ENCODE measurements around the gene ACAD9. TPM values are rescaled to one million over a fixed set of nuclear protein-coding genes. Genes with fewer than 3 reads are reported as not detected.

ACAD9 gene
- total and polyA plus RNA-seq, 9 of the 15 experiments (the other 6 are each of a cell fraction or from before 2014, with no cell fraction given), result 10.2 to 32.6 (median 22.8) TPM

DNA sequence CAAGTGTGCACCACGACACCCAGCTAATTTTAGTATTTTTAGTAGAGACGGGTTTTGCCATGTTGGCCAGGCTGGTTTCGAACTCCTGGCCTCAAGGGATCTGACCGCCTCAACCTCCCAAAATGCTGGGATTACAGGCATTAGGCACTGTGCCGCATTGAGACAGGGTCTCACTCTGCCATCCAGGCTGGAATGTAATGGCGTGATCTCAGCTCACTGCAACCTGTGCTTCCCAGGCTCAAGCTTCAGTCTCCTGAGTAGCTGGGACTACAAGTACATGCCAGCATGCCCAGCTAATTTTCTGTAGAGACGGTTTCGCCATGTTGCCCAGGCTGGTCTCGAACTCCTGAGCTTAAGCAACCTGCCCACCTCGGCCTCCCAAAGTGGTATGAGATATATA lies 51.6 kb downstream of the ACAD9 start:
- Histone ChIP-seq H3K9ac (ENCODE audit: insufficient read depth in 1 of 2, low read depth in 2 of 2, low read length in 2 of 2) (no peak overlapping the region), H3K27ac (ENCODE audit: extremely low read depth, low read depth, low read length) (no peak overlapping the region), H2AFZ (ENCODE audit: low read depth, low read length) (no peak overlapping the region), H3K9me3 (replicated peaks; ENCODE audit: control insufficient read depth, insufficient read depth, low read depth, low read length) (peaks cover 3% of the 10 kb centered on the region; the same call in 1 of the 2 replicates), H3K79me2 (ENCODE audit: control insufficient read depth, insufficient read depth, low read length) (no peaks in the 10 kb centered on the region), H3K36me3 (ENCODE audit: control insufficient read depth, insufficient read depth, low read length) (no peaks in the 10 kb centered on the region), H3K4me3 (no peak overlapping the region), H3K4me2 (ENCODE audit: insufficient read depth, low read length) (no peak overlapping the region), H4K20me1 (replicated peaks; ENCODE audit: control insufficient read depth, insufficient read depth, low read length) (no peaks in the 10 kb centered on the region), H3K9me1 (ENCODE audit: control insufficient read depth, insufficient read depth, low read length) (no peaks in the 10 kb centered on the region), H3K4me1 (replicated peaks in 1 of 2; ENCODE audit: control insufficient read depth in 2 of 2, insufficient read depth in 2 of 2, low read length in 2 of 2) (peaks cover 0 to 4% of the 10 kb centered on the region in 2 experiments; a peak in 2 of 5 replicates), H3K27me3 (ENCODE audit: control insufficient read depth in 2 of 2, insufficient read depth in 2 of 2, low read length in 2 of 2) (peaks cover 8 to 33% of the 10 kb centered on the region in 2 experiments; a peak in 4 of 5 replicates)
- FAIRE-seq, result no peak
- no TSS peak for BruUV-seq (replicated peaks)
- TF ChIP-seq KLF16 (IDR thresholded peaks at IDR 0.05) (no peak), PYGO2 (tag; IDR thresholded peaks at IDR 0.05) (no peak), NCOA1 (IDR thresholded peaks at IDR 0.05; ENCODE audit: low read depth) (no peak), ZNF347 (CRISPR knock-in tag; IDR thresholded peaks at IDR 0.05; ENCODE audit: low read depth) (no peak), ZNF121 (CRISPR knock-in tag; conservative IDR thresholded peaks at IDR 0.05) (no peak), CBX2 (IDR thresholded peaks at IDR 0.05; ENCODE audit: insufficient read depth, low read length, poor library complexity, severe bottlenecking) (no peak), SRSF9 (IDR thresholded peaks at IDR 0.05; ENCODE audit: borderline replicate concordance, low read depth, low read length) (no peak), MBD2 (IDR thresholded peaks at IDR 0.05; ENCODE audit: borderline replicate concordance, low read depth) (no peak)
- TF ChIP-seq, protein P1, sequence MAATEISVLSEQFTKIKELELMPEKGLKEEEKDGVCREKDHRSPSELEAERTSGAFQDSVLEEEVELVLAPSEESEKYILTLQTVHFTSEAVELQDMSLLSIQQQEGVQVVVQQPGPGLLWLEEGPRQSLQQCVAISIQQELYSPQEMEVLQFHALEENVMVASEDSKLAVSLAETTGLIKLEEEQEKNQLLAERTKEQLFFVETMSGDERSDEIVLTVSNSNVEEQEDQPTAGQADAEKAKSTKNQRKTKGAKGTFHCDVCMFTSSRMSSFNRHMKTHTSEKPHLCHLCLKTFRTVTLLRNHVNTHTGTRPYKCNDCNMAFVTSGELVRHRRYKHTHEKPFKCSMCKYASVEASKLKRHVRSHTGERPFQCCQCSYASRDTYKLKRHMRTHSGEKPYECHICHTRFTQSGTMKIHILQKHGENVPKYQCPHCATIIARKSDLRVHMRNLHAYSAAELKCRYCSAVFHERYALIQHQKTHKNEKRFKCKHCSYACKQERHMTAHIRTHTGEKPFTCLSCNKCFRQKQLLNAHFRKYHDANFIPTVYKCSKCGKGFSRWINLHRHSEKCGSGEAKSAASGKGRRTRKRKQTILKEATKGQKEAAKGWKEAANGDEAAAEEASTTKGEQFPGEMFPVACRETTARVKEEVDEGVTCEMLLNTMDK (IDR thresholded peaks at IDR 0.05; ENCODE audit: borderline replicate concordance, insufficient read depth, low read depth, low read length, poor library complexity, severe bottlenecking), result no peak
- 2% methylated on average over 10 of the region's 10 CpGs for WGBS (ENCODE audit: insufficient coverage, low coverage, missing lambda C conversion rate)
- no peak for DNase-seq (ENCODE audit: extremely low read depth in 1 of 4, low spot score in 3 of 4)
- POLR2A ChIA-PET, result interaction anchor here (0.6 to 0.7 kb wide), 2 partner anchors 23 to 39 kb away, joined by 3 read pairs; no protein-coding TSS in a partner anchor
- CTCF ChIA-PET (ENCODE audit: low intra/inter-chr PET ratio), result no interaction called here
- intact Hi-C loops (cut with micrococcal nuclease), result no loop called here
- ATAC-seq, result no peak
- in situ Hi-C loops (cut with MboI), result no loop called here
